NT2/D1 (cell line): ENCODE data around the gene TAS2R41.

Experiments
- DNase-seq: peaks from one replicate; pipeline ENCODE4 v3.0.0-alpha.2; 2011; ENCODE audit warnings: low read depth, low spot score
- H3K27me3 ChIP-seq: 2 replicates; pipeline ENCODE4 v1.6.0; 2011; ENCODE audit warnings: mild to moderate bottlenecking; ENCODE audit not compliant: insufficient read length, insufficient read depth
- H3K36me3 ChIP-seq: 2 replicates; pipeline ENCODE4 v1.6.1; 2011; ENCODE audit warnings: mild to moderate bottlenecking, low read length, mixed read lengths; ENCODE audit not compliant: insufficient read depth, insufficient read length
- H3K4me1 ChIP-seq: 2 replicates; pipeline ENCODE4 v1.5.1; 2011; ENCODE audit not compliant: insufficient read depth, insufficient read length
- H3K4me3 ChIP-seq: 2 replicates; pipeline ENCODE4 v1.5.1; 2011; ENCODE audit warnings: low read depth; ENCODE audit not compliant: insufficient read length
- H3K9ac ChIP-seq: 2 replicates; pipeline ENCODE4 v1.6.0; 2011; ENCODE audit warnings: low read depth; ENCODE audit not compliant: insufficient read length
- H3K9me3 ChIP-seq: 2 replicates; pipeline ENCODE4 v1.5.1; 2011; ENCODE audit warnings: mild to moderate bottlenecking, low read length; ENCODE audit not compliant: insufficient read depth
- SUZ12 ChIP-seq: IDR thresholded peaks from 2 replicates; pipeline ENCODE4 v1.6.1; 2011; ENCODE audit not compliant: insufficient read length, insufficient read depth; ENCODE audit errors: extremely low read depth
- YY1 ChIP-seq: IDR thresholded peaks from 2 replicates; pipeline ENCODE4 v1.6.1; 2011; ENCODE audit not compliant: insufficient read length, insufficient read depth
- ZNF274 ChIP-seq: IDR thresholded peaks from 2 replicates; pipeline ENCODE4 v1.6.1; 2011; ENCODE audit warnings: mild to moderate bottlenecking, low read depth, low read length

The TAS2R41 gene

DNA sequence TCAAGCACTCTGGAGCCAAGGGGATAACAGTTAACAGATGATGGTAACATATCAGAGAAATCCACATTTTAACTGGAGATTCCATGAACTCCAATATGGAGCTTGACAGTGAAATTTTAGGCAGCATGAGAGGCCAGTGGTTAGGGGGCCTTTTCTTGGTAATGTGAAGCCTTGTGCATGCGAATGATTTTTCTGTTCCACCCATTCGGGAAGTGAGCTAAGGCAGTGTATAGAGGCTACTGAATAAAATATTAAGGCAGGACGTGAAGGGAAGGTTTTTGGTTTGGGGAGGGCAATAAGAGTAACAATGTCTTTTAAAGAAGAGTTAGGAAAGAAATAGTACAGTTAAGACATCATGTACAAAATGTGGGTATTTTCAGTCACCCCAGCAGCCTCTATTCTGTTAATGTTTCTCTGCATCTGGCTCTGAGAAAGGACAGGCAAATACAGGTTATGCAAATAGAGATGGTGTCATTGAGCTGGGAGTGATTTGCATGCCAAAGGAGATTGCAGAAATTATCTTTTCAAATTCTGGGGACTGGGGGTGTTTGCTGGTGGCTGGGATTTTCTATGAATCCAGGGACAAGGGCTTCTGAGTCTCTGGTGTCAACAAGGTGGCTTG is 41.2 kb upstream of the TAS2R41 start:
- H3K4me1 ChIP-seq = peaks cover 5% of the 10 kb centered on the region
- H3K9ac ChIP-seq = no peak overlapping the region
- H3K9me3 ChIP-seq = no peaks in the 10 kb centered on the region
- DNase-seq = no peak
- no peak for TF ChIP-seq YY1
- no peak for TF ChIP-seq SUZ12
- TF ChIP-seq ZNF274 = no peak
- no peaks in the 10 kb centered on the region for H3K36me3 ChIP-seq
- H3K4me3 ChIP-seq = no peak overlapping the region
- no peaks in the 10 kb centered on the region for H3K27me3 ChIP-seq

DNA sequence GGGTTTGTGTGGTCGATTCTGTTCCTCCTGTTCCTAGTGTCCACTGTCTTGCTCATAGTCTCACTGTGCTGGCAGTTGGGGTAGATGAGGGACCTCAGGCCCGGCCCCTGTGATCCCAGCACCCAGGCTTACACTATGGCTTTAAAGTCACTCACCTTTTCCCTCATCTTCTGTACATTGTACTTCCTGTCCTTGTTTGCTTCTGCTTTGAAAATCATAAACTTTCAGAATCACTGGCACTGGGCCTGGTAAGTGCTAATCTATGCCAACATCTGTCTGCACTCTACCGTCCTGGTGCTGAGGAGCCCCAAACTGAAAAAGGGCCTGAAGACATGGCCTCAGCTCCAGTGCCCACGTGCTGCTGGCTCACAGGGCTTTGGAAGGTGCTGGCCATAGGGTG is 40.1 kb upstream of the TAS2R41 start:
- Histone ChIP-seq H3K4me1 (peaks cover 5% of the 10 kb centered on the region), H3K9ac (no peak overlapping the region), H3K4me3 (no peak overlapping the region), H3K36me3 (no peaks in the 10 kb centered on the region), H3K27me3 (no peaks in the 10 kb centered on the region), H3K9me3 (no peaks in the 10 kb centered on the region)
- TF ChIP-seq SUZ12 (no peak), YY1 (no peak), ZNF274 (no peak)
- DNase-seq = no peak

DNA sequence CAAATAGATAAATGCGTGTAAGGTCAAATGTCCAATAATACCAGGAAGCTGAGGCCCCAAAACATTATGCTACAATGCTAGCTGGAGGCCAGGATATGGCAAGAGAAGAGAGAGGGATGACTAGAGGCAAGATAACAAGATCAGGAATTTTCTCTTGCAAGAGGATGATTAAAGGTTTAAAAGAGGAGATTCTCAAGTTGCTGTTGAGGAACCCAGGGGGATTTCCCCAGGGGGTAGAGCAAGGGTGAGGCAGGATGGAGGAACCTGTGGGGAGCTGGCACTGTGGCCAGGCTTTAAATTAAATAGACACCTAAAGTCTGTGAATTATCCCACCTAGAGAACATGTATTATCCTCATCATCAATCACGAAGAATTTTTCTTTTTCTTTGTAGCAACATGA is 37.8 kb upstream of the TAS2R41 start:
- no peak for DNase-seq
- H3K4me1 ChIP-seq = peaks cover 5% of the 10 kb centered on the region
- H3K4me3 ChIP-seq = no peak overlapping the region
- H3K27me3 ChIP-seq = no peaks in the 10 kb centered on the region
- H3K36me3 ChIP-seq = no peaks in the 10 kb centered on the region
- H3K9me3 ChIP-seq = no peaks in the 10 kb centered on the region
- no peak for TF ChIP-seq SUZ12
- no peak for TF ChIP-seq YY1
- no peak for TF ChIP-seq ZNF274
- H3K9ac ChIP-seq = no peak overlapping the region

DNA sequence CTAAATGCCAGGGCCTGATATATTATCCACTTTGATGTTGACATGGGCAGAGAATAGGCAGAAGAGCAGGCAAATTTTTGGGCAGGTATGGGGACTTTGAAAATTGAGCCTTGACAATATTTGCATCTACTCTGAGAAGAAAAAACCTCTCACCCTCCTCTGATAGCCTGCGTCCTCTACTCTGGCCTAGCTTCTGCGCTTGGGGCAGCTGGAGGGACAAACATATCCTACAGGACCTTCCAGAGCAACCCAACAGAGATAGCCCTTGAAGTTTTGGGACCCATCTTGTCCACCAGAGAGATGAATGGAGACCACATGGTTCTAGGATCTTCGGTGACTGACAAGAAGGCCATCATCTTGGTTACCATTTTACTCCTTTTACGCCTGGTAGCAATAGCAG is 34.5 kb upstream of the TAS2R41 start, which contains the start of gene TAS2R60:
TAS2R60 (plus strand) TSS at position 301 of the 400 bp plus-strand sequence; CDS start at position 301, 0 bp downstream.
- no peak for DNase-seq
- Histone ChIP-seq H3K9ac (no peak within 1 kb of the TSS), H3K4me3 (no peak within 1 kb of the TSS), H3K36me3 (no peaks in the 10 kb centered on the region), H3K4me1 (no peaks in the 10 kb centered on the region), H3K9me3 (no peaks in the 10 kb centered on the region), H3K27me3 (no peaks in the 10 kb centered on the region)
- TF ChIP-seq SUZ12 (no peak), YY1 (no peak), ZNF274 (no peak)

DNA sequence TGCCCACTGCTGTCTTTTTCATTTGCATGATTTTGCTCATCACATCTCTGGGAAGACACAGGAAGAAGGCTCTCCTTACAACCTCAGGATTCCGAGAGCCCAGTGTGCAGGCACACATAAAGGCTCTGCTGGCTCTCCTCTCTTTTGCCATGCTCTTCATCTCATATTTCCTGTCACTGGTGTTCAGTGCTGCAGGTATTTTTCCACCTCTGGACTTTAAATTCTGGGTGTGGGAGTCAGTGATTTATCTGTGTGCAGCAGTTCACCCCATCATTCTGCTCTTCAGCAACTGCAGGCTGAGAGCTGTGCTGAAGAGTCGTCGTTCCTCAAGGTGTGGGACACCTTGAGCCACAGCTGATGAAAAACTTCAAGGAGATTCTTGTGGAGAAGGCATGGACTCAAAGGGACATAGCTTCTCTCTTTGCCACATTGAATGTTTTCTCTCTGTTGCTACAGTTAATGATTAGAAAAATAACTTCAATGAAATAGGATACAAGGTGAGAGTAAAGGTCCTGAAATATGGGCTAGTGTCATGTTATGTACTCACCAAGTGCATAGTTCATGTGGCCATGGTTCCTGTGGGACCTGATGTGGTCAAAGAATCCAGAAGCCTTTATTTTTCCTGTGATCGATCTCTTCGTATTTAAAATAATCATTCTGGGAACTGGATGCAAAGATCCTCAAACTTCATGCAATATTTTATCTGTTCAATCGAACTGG is 33.5 kb upstream of the TAS2R41 start:
- no peaks in the 10 kb centered on the region for H3K9me3 ChIP-seq
- no peaks in the 10 kb centered on the region for H3K36me3 ChIP-seq
- no peak overlapping the region for H3K4me3 ChIP-seq
- H3K4me1 ChIP-seq = no peaks in the 10 kb centered on the region
- TF ChIP-seq YY1 (no peak), ZNF274 (no peak), SUZ12 (no peak)
- no peaks in the 10 kb centered on the region for H3K27me3 ChIP-seq
- H3K9ac ChIP-seq = no peak overlapping the region
- no peak for DNase-seq

DNA sequence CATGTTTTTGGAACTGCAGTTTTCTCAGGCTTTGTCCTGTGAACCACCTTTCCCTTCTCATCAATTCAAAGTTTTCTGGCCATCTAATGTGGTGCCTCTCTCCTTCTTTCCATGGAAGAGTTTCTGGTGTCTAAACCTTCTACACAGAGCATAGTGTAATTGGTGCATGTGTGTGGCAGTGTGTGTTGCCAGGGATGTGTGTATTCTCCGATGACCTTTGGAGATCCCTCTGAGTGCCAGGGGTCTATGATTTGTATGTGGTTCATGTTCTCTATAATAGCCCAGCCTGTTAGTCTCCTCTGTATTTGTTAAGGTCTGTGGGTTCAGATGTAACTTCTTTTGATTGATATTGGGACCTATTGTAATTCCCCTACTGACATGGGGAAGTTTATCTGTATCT is 32.9 kb upstream of the TAS2R41 start:
- Histone ChIP-seq H3K4me1 (no peaks in the 10 kb centered on the region), H3K36me3 (no peaks in the 10 kb centered on the region), H3K9me3 (no peaks in the 10 kb centered on the region), H3K27me3 (no peaks in the 10 kb centered on the region), H3K9ac (no peak overlapping the region), H3K4me3 (no peak overlapping the region)
- TF ChIP-seq SUZ12 = no peak
- DNase-seq = no peak

DNA sequence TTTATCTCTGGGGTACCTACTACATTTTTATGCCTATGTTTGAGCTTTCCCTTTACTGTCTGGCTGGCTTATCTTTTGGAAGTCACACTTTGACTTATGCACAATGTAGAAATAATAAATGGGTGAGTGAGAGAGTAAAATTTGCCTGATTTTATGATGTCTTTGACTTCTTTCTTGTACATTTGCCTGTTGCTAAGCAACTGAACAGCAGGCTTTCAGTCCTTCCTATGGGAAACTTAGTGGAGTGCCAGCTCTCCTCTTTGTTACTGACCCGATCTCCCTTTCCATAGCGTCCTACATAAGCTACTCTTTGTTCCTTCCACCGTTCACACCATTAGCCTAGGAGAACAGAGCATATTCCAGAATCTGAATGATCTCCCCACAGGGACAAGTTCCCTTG is 30.2 kb upstream of the TAS2R41 start:
- Histone ChIP-seq H3K4me1 (no peaks in the 10 kb centered on the region), H3K4me3 (no peak overlapping the region), H3K27me3 (no peaks in the 10 kb centered on the region), H3K9me3 (no peaks in the 10 kb centered on the region), H3K9ac (no peak overlapping the region), H3K36me3 (no peaks in the 10 kb centered on the region)
- TF ChIP-seq YY1 (no peak), SUZ12 (no peak), ZNF274 (no peak)
- DNase-seq = no peak
